Neural crest cell (in vitro differentiated cells): ENCODE data around the gene RGS19. TPM values are rescaled to one million over a fixed set of nuclear protein-coding genes. Genes with fewer than 3 reads are reported as not detected.

Experiments
- DNase-seq: peaks from one replicate; pipeline ENCODE4 v3.0.0; 2021; ENCODE audit warnings: low read depth, mixed read lengths, low spot score
- H3K27ac Mint-ChIP-seq: one replicate; pipeline ENCODE4 v1.8.0; 2021; ENCODE audit warnings: mild to moderate bottlenecking, mixed read lengths; ENCODE audit not compliant: unreplicated experiment
- H3K27me3 Mint-ChIP-seq: 2 replicates; pipeline ENCODE4 v1.8.0; 2021; ENCODE audit warnings: low read depth, mild to moderate bottlenecking, mixed read lengths
- H3K36me3 Mint-ChIP-seq: 2 replicates; pipeline ENCODE4 v1.8.0; 2021; ENCODE audit warnings: low read depth, mild to moderate bottlenecking, mixed read lengths
- H3K4me1 Mint-ChIP-seq: 2 replicates; pipeline ENCODE4 v1.8.0; 2021; ENCODE audit warnings: mixed read lengths
- H3K4me3 Mint-ChIP-seq: one replicate; pipeline ENCODE4 v1.8.0; 2021; ENCODE audit warnings: mild to moderate bottlenecking, mixed read lengths
- H3K9me3 Mint-ChIP-seq: 2 replicates; pipeline ENCODE4 v1.8.0; 2021; ENCODE audit warnings: mixed read lengths
- total RNA-seq: library from RNA; stranded (reverse); gene quantifications from 2 replicates; pipeline ENCODE4 v1.2.1, GENCODE V29; 2021
- TF ChIP-seq, protein P1 (sequence below): fragments of 200-600 bp; sonication (generic); conservative IDR thresholded peaks from 2 replicates; pipeline ENCODE4 v1.5.0; 2021; ENCODE audit warnings: antibody characterized with exemption, mild to moderate bottlenecking

RGS19 gene
- total RNA-seq, 1 donor from 2014 or later: 11.7 TPM

GRCh38 chr20:64084685-64085152 lies 5.4 kb upstream of the RGS19 start:
- Mint-ChIP-seq H3K36me3 (no peaks in the 10 kb centered on the region), H3K27me3 (peaks cover 72% of the 10 kb centered on the region), H3K9me3 (no peaks in the 10 kb centered on the region), H3K27ac (no peak overlapping the region), H3K4me3 (peak overlapping the region; percentile 88), H3K4me1 (peaks cover 25% of the 10 kb centered on the region)
- DNase-seq: no peak
- TF ChIP-seq, protein P1, sequence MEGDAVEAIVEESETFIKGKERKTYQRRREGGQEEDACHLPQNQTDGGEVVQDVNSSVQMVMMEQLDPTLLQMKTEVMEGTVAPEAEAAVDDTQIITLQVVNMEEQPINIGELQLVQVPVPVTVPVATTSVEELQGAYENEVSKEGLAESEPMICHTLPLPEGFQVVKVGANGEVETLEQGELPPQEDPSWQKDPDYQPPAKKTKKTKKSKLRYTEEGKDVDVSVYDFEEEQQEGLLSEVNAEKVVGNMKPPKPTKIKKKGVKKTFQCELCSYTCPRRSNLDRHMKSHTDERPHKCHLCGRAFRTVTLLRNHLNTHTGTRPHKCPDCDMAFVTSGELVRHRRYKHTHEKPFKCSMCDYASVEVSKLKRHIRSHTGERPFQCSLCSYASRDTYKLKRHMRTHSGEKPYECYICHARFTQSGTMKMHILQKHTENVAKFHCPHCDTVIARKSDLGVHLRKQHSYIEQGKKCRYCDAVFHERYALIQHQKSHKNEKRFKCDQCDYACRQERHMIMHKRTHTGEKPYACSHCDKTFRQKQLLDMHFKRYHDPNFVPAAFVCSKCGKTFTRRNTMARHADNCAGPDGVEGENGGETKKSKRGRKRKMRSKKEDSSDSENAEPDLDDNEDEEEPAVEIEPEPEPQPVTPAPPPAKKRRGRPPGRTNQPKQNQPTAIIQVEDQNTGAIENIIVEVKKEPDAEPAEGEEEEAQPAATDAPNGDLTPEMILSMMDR: no peak

- Mint-ChIP-seq H3K4me1 (peaks cover 26% of the 10 kb centered on the region), H3K9me3 (no peaks in the 10 kb centered on the region), H3K27ac (no peak within 1 kb of the TSS), H3K36me3 (no peaks in the 10 kb centered on the region), H3K4me3 (peak within 1 kb of the TSS; percentile 88), H3K27me3 (peaks cover 71% of the 10 kb centered on the region)
- DNase-seq: no peak
- TF ChIP-seq, protein P1: no peak
These were observed 4.7 kb upstream of the RGS19 start, which contains the start of gene LKAAEAR1 for GRCh38 chr20:64083804-64084684. Gene LKAAEAR1 (minus strand): TSS chr20:64084398. CDS start chr20:64084219, 179 bp downstream.

- H3K4me3 Mint-ChIP-seq: peak overlapping the region; percentile 67
- H3K9me3 Mint-ChIP-seq: no peaks in the 10 kb centered on the region
- peaks cover 64% of the 10 kb centered on the region for H3K27me3 Mint-ChIP-seq
- peak; percentile 73 for DNase-seq
- no peak overlapping the region for H3K27ac Mint-ChIP-seq
- TF ChIP-seq, protein P1: peak; percentile 67
- no peaks in the 10 kb centered on the region for H3K36me3 Mint-ChIP-seq
- H3K4me1 Mint-ChIP-seq: peaks cover 30% of the 10 kb centered on the region
These were observed 4.1 kb upstream of the RGS19 start for GRCh38 chr20:64083378-64083803.

GRCh38 chr20:64082820-64083377 lies 3.6 kb upstream of the RGS19 start:
- Mint-ChIP-seq H3K9me3 (no peaks in the 10 kb centered on the region), H3K4me1 (peaks cover 30% of the 10 kb centered on the region), H3K36me3 (no peaks in the 10 kb centered on the region), H3K27me3 (peaks cover 59% of the 10 kb centered on the region), H3K4me3 (peak overlapping the region; percentile 67), H3K27ac (no peak overlapping the region)
- DNase-seq: no peak
- TF ChIP-seq, protein P1: no peak

DNA sequence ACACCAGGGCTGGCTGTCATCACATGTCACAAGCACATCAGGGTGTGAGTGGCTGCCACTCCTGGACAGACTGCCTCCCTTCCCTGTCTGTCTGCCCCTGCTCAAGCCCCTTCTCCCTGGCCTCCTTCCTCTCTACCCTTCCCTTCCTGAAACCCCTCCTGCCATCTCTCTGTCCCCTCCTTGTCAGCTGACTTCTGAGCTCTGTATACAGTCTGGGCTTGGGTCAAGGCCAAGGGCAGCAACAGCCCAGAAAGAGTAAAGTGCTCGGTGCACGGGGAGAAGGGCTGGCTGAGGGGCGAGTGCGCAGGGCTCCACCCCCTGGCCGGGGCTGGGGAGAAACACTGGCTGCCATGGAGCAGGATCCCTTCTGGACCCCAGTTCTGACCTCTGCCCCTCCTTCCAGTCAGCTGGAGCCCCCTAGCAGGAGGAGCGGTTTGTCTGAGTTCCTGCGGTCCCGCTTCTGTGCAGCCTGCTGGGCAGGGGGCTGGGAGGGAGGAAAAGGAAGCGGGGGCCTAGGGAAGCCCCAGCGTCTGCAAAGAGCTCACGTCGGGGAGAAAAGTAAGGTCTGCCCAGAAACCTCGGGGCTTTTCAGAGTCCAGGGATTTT lies 2.9 kb upstream of the RGS19 start:
- Mint-ChIP-seq H3K9me3 (no peaks in the 10 kb centered on the region), H3K36me3 (no peaks in the 10 kb centered on the region), H3K4me1 (peaks cover 30% of the 10 kb centered on the region), H3K27ac (no peak overlapping the region), H3K27me3 (peaks cover 55% of the 10 kb centered on the region), H3K4me3 (peak overlapping the region; percentile 83)
- TF ChIP-seq, protein P1: no peak
- no peak for DNase-seq
